Neural cell (in vitro differentiated cells): Measurements from ENCODE around the gene ALAS1. TPM values are rescaled to one million over a fixed set of nuclear protein-coding genes. Genes with fewer than 3 reads are reported as not detected.

Experiments used
- H2AFZ ChIP-seq: fragments of 200-600, 300-800 bp; sonication (generic), shearing (Covaris generic); 2 replicates; pipeline ENCODE4 v1.6.0; 2014; ENCODE audit warnings: low read depth, mild to moderate bottlenecking, antibody characterized with exemption, low read length, moderate library complexity
- H3F3A ChIP-seq: fragments of 200-600 bp; shearing (Covaris generic); 2 replicates; pipeline ENCODE4 v1.6.1; 2016; ENCODE audit warnings: mild to moderate bottlenecking, moderate library complexity, mixed read lengths, antibody characterized with exemption, low read length; ENCODE audit not compliant: insufficient read depth, poor library complexity, severe bottlenecking
- H3K27ac ChIP-seq: fragments of 200-600, 300-800 bp; sonication (generic), shearing (Covaris generic); 2 replicates; pipeline ENCODE4 v1.5.1; 2014; ENCODE audit warnings: mild to moderate bottlenecking, low read length, moderate library complexity
- H3K27me3 ChIP-seq: fragments of 300-800, 200-600 bp; sonication (generic), shearing (Covaris generic); 2 replicates; pipeline ENCODE4 v1.6.0; 2014; ENCODE audit warnings: mild to moderate bottlenecking, low read depth, low read length, moderate library complexity; ENCODE audit not compliant: insufficient read depth
- H3K36me3 ChIP-seq: fragments of 300-800, 200-600 bp; sonication (generic), shearing (Covaris generic); 2 replicates; pipeline ENCODE4 v1.5.1; 2014; ENCODE audit warnings: mild to moderate bottlenecking, antibody characterized with exemption, low read length, moderate library complexity; ENCODE audit not compliant: insufficient read depth
- H3K4me2 ChIP-seq: fragments of 300-800, 200-600 bp; sonication (generic), shearing (Covaris generic); 2 replicates; pipeline ENCODE4 v1.6.0; 2014; ENCODE audit warnings: mild to moderate bottlenecking, low read length
- H3K4me3 ChIP-seq: fragments of 300-800, 200-600 bp; sonication (generic), shearing (Covaris generic); 2 replicates; pipeline ENCODE4 v1.5.1; 2014; ENCODE audit warnings: mild to moderate bottlenecking, low read length, moderate library complexity
- H3K79me2 ChIP-seq: fragments of 200-600 bp; shearing (Covaris generic); replicated peaks from 2 replicates; pipeline ENCODE4 v1.6.0; 2014; ENCODE audit warnings: mild to moderate bottlenecking, low read length, moderate library complexity; ENCODE audit not compliant: insufficient read depth
- H3K9ac ChIP-seq: fragments of 300-800, 200-600 bp; sonication (generic), shearing (Covaris generic); 2 replicates; pipeline ENCODE4 v1.6.1; 2016; ENCODE audit warnings: mild to moderate bottlenecking, low read length, mixed read lengths
- H3K9me2 ChIP-seq: fragments of 200-600 bp; shearing (Covaris generic); 2 replicates; pipeline ENCODE4 v1.6.1; 2016; ENCODE audit warnings: mild to moderate bottlenecking, low read length, mixed read lengths; ENCODE audit not compliant: insufficient read depth
- H3K9me3 ChIP-seq: fragments of 200-600, 300-800 bp; sonication (generic), shearing (Covaris generic); 2 replicates; pipeline ENCODE4 v1.6.1; 2016; ENCODE audit warnings: mild to moderate bottlenecking, mixed run types, low read length, moderate library complexity, mixed read lengths
- H4K20me1 ChIP-seq: fragments of 200-600 bp; shearing (Covaris generic); 2 replicates; pipeline ENCODE4 v1.6.1; 2016; ENCODE audit warnings: mild to moderate bottlenecking, mixed run types; ENCODE audit not compliant: insufficient read depth
- CTCF ChIP-seq: fragments of 450-650 bp; IDR thresholded peaks from 2 replicates; pipeline ENCODE4 v1.5.1; 2014; ENCODE audit warnings: antibody characterized with exemption, mild to moderate bottlenecking, moderate library complexity; ENCODE audit not compliant: poor library complexity, severe bottlenecking
- EP300 ChIP-seq: fragments of 450-650 bp; conservative IDR thresholded peaks from 2 replicates; pipeline ENCODE4 v1.6.1; 2014; ENCODE audit warnings: antibody characterized with exemption, mild to moderate bottlenecking, moderate library complexity; ENCODE audit not compliant: poor library complexity, severe bottlenecking
- EZH2 ChIP-seq: fragments of 200-600, 300-800 bp; shearing (Covaris generic), sonication (generic); IDR thresholded peaks from 2 replicates; pipeline ENCODE4 v1.6.1; 2014; ENCODE audit warnings: antibody characterized with exemption, low read length, borderline replicate concordance, mild to moderate bottlenecking; ENCODE audit not compliant: insufficient read depth, poor library complexity, severe bottlenecking
- MXI1 ChIP-seq: fragments of 450-650 bp; conservative IDR thresholded peaks from 2 replicates; pipeline ENCODE4 v1.6.1; 2014; ENCODE audit warnings: antibody characterized with exemption, mild to moderate bottlenecking; ENCODE audit not compliant: poor library complexity, severe bottlenecking
- POLR2AphosphoS5 ChIP-seq: IDR thresholded peaks from 2 replicates; pipeline ENCODE4 v1.6.1; 2012
- RAD21 ChIP-seq: fragments of 450-650 bp; conservative IDR thresholded peaks from 2 replicates; pipeline ENCODE4 v1.6.1; 2014; ENCODE audit warnings: antibody characterized with exemption, mild to moderate bottlenecking, moderate library complexity
- REST ChIP-seq: IDR thresholded peaks from 2 replicates; pipeline ENCODE4 v1.6.1; 2012; ENCODE audit warnings: borderline replicate concordance
- SMC3 ChIP-seq: fragments of 450-650 bp; conservative IDR thresholded peaks from 2 replicates; pipeline ENCODE4 v1.6.1; 2014; ENCODE audit warnings: antibody characterized with exemption, mild to moderate bottlenecking, moderate library complexity; ENCODE audit not compliant: poor library complexity
- TAF1 ChIP-seq: IDR thresholded peaks from 2 replicates; pipeline ENCODE4 v1.6.1; 2012; ENCODE audit warnings: low read depth
- polyA plus RNA-seq: library from polyadenylated mRNA; depleted of rRNA; stranded (reverse); fragments of >200 nt; gene quantifications from 2 replicates; pipeline ENCODE4 v1.2.3, GENCODE V29; 2014

The ALAS1 gene
- polyA plus RNA-seq, 1 donor from 2014 or later, result 66.0 TPM

- peaks cover 4% of the 10 kb centered on the region for H4K20me1 ChIP-seq
- H3F3A ChIP-seq, result no peaks in the 10 kb centered on the region
- H3K9ac ChIP-seq, result no peak overlapping the region
- H3K4me2 ChIP-seq, result no peak overlapping the region
- H3K9me2 ChIP-seq, result no peaks in the 10 kb centered on the region
- no peaks in the 10 kb centered on the region for H3K79me2 ChIP-seq
- no peak overlapping the region for H3K27ac ChIP-seq
- no peaks in the 10 kb centered on the region for H3K9me3 ChIP-seq
- no peak overlapping the region for H3K4me3 ChIP-seq
- H3K27me3 ChIP-seq, result peaks cover 28% of the 10 kb centered on the region
- TF ChIP-seq POLR2AphosphoS5, result no peak
- H2AFZ ChIP-seq, result no peak overlapping the region
- H3K36me3 ChIP-seq, result no peaks in the 10 kb centered on the region
These were observed 51.0 kb downstream of the ALAS1 start for GRCh38 chr3:52248816-52249547.

GRCh38 chr3:52249683-52250082 lies 51.7 kb downstream of the ALAS1 start:
- Histone ChIP-seq H3K9me2 (no peaks in the 10 kb centered on the region), H3K9ac (no peak overlapping the region), H3K79me2 (no peaks in the 10 kb centered on the region), H3K36me3 (no peaks in the 10 kb centered on the region), H3K27ac (no peak overlapping the region), H3K4me3 (no peak overlapping the region), H2AFZ (no peak overlapping the region), H3F3A (no peaks in the 10 kb centered on the region), H3K4me2 (no peak overlapping the region), H3K27me3 (peaks cover 21% of the 10 kb centered on the region), H4K20me1 (peaks cover 4% of the 10 kb centered on the region), H3K9me3 (no peaks in the 10 kb centered on the region)
- TF ChIP-seq EZH2 (no peak), SMC3 (no peak), RAD21 (no peak), EP300 (no peak), POLR2AphosphoS5 (no peak), MXI1 (no peak), TAF1 (no peak), REST (no peak), CTCF (no peak)
